Ascending aorta (tissue), 2 donors: ENCODE data around the gene ARMH2. TPM values are rescaled to one million over a fixed set of nuclear protein-coding genes. Genes with fewer than 3 reads are reported as not detected.
"Not testable (repeated sequence)": the region's sequence is repeated elsewhere in the genome, so short reads cannot be mapped to it uniquely, and the experiment has no call there.

Experiments
- DNase-seq, 2 donors: peaks; one replicate each; pipeline ENCODE4 v3.0.0-alpha.2; 2019; ENCODE audit warnings: low spot score in 2 of 2
- H3K27ac ChIP-seq, 2 donors: fragments of 200-600 bp; sonication (generic); one replicate each; pipeline ENCODE4 v1.5.1; 2016 to 2017; ENCODE audit warnings: mild to moderate bottlenecking in 1 of 2
- H3K27me3 ChIP-seq: fragments of 200-600 bp; sonication (generic); one replicate; pipeline ENCODE4 v1.5.1; 2017
- H3K36me3 ChIP-seq, 2 donors: fragments of 200-600 bp; sonication (generic); one replicate each; pipeline ENCODE4 v1.5.1; 2016
- H3K4me1 ChIP-seq, 2 donors: fragments of 200-600 bp; sonication (generic); one replicate each; pipeline ENCODE4 v1.5.1; 2016 to 2017; ENCODE audit warnings: mild to moderate bottlenecking in 1 of 2
- H3K4me3 ChIP-seq, 2 donors: fragments of 200-600 bp; sonication (generic); one replicate each; pipeline ENCODE4 v1.5.1; 2016 to 2017; ENCODE audit warnings: mild to moderate bottlenecking in 1 of 2
- H3K9me3 ChIP-seq, 2 donors: fragments of 200-600 bp; sonication (generic); one replicate each; pipeline ENCODE4 v1.5.1; 2016
- intact Hi-C: fragments of 100-400 bp; cut with DNase I; formaldehyde crosslinking; loops from one replicate; pipeline ENCODE4 v1.15.1; 2023
- total RNA-seq: library from RNA; depleted of rRNA; stranded (reverse); fragments of >200 nt; gene quantifications from one replicate; pipeline ENCODE4 v1.1.0, GENCODE V29; 2016
- TF ChIP-seq, protein P1 (sequence below), 3 experiments: fragments of 200-600 bp in 2 of 3; fragments of 450-650 bp in 1 of 3; sonication (generic) in 2 of 3; IDR thresholded peaks; one replicate each; pipeline ENCODE4 v1.5.1; 2016 to 2019; ENCODE audit warnings: antibody characterized with exemption in 3 of 3, mild to moderate bottlenecking in 1 of 3, moderate library complexity in 1 of 3

The ARMH2 gene
- total RNA-seq, 1 donor from 2014 or later: not detected

DNA sequence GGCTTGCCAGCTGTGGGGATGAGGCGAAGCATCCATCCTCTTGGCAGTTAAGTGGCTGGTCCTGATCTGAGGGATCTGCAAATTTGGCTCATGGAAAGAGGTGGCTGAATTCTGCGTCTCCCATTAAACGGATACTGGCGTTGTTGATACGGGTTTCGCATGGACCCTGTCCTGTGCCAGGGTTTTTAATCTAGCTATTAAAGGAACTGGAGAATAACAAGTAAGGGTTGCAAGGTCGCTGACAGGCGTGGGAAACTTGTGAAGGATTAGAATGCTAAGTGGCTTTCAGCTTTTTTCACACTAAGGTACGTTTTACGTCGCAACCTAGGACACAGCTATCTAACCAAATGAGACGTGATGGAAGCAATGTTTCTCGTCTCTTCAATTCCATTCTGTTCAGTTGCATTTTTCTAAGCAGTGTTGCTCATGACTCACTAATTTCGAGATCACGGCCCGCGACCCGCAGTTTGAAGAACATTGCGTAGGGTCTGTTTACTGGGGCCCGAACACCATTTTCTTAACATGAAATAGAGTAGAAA is 23.1 kb downstream of the ARMH2 start:
- Histone ChIP-seq H3K4me1 (peaks cover 0 to 9% of the 10 kb centered on the region in 2 donors), H3K36me3 (no peaks in the 10 kb centered on the region), H3K9me3 (no peaks in the 10 kb centered on the region), H3K27me3 (no peaks in the 10 kb centered on the region), H3K4me3 (peak overlapping the region; percentile 85 to 98), H3K27ac (peak overlapping the region; percentile 86 to 95)
- intact Hi-C loops: loop anchor here (1.0 kb wide), 1 partner anchor 54 kb away; no protein-coding TSS in a partner anchor
- TF ChIP-seq, protein P1, sequence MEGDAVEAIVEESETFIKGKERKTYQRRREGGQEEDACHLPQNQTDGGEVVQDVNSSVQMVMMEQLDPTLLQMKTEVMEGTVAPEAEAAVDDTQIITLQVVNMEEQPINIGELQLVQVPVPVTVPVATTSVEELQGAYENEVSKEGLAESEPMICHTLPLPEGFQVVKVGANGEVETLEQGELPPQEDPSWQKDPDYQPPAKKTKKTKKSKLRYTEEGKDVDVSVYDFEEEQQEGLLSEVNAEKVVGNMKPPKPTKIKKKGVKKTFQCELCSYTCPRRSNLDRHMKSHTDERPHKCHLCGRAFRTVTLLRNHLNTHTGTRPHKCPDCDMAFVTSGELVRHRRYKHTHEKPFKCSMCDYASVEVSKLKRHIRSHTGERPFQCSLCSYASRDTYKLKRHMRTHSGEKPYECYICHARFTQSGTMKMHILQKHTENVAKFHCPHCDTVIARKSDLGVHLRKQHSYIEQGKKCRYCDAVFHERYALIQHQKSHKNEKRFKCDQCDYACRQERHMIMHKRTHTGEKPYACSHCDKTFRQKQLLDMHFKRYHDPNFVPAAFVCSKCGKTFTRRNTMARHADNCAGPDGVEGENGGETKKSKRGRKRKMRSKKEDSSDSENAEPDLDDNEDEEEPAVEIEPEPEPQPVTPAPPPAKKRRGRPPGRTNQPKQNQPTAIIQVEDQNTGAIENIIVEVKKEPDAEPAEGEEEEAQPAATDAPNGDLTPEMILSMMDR (IDR thresholded peaks at IDR 0.05): no peak
- no peak for DNase-seq

DNA sequence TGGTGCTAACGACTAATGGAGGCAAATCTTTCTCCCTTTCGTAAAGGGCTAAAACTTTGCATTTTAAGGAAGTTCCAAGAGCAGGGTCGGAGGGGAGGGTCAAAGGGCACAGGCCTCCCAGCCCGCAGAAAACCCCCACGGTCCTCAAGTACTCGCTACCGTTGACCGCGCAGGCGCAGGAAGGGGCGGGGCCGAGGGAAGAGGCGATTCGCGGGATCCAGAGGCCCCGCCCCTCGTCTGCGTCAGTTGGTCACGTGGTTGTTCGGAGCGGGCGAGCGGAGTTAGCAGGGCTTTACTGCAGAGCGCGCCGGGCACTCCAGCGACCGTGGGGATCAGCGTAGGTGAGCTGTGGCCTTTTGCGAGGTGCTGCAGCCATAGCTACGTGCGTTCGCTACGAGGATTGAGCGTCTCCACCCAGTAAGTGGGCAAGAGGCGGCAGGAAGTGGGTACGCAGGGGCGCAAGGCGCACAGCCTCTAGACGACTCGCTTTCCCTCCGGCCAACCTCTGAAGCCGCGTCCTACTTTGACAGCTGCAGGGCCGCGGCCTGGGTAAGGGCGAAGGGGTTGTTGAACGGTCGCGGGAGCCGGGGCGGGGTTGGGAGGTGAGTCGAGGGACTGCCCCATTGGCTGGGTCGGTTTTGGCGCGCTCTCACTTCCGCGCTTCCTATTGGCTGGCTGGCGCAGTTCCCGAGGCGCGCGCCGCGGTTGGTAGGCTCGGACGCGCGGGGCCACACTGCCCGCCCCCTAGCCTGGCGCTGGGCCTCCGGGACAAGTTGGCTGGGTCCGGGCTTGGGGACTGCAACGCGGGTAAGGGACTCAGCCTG is 23.8 kb downstream of the ARMH2 start, which contains the start of gene GMNN:
Gene GMNN (plus strand): TSS at position 242 of the 824 bp plus-strand sequence. CDS start 2,310 bp downstream, outside the sequence.
- Histone ChIP-seq H3K4me1 (peaks cover 0 to 9% of the 10 kb centered on the region in 2 donors), H3K27me3 (no peaks in the 10 kb centered on the region), H3K9me3 (no peaks in the 10 kb centered on the region), H3K4me3 (peak within 1 kb of the TSS; percentile 85 to 98), H3K36me3 (no peaks in the 10 kb centered on the region), H3K27ac (peak within 1 kb of the TSS; percentile 86 to 95)
- peak; percentile 81 to 98 for DNase-seq
- intact Hi-C loops: loop anchor here (1.0 to 5.0 kb wide), 2 partner anchors 54 to 108 kb away; partner anchors contain the start of genes ACOT13 and TDP2
- TF ChIP-seq, protein P1 (IDR thresholded peaks at IDR 0.05): no peak

DNA sequence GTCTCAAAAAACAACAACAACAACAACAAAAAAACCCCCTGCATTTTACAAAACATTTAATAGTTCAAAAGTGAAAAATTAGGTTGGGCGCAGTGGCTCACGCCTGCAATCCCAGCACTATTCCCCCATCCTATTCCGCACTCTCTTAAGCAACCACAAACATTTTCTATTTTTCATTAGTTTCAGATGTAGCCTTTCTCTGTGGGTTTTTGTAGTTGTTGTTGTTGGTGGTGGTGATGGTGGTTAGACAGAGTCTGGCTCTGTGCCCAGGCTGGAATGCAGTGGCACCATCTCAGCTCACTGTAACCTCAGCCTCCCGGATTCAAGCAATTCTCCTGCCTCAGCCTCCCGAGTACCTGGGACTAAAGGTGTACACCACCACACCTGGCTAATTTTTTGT is 30.4 kb downstream of the ARMH2 start:
- intact Hi-C loops: no loop called here
- Histone ChIP-seq H3K4me1 (no peaks in the 10 kb centered on the region), H3K4me3 (no peak overlapping the region), H3K27ac (no peak overlapping the region), H3K27me3 (no peaks in the 10 kb centered on the region), H3K36me3 (no peaks in the 10 kb centered on the region), H3K9me3 (no peaks in the 10 kb centered on the region)
- DNase-seq: no peak
- TF ChIP-seq, protein P1 (IDR thresholded peaks at IDR 0.05): no peak

DNA sequence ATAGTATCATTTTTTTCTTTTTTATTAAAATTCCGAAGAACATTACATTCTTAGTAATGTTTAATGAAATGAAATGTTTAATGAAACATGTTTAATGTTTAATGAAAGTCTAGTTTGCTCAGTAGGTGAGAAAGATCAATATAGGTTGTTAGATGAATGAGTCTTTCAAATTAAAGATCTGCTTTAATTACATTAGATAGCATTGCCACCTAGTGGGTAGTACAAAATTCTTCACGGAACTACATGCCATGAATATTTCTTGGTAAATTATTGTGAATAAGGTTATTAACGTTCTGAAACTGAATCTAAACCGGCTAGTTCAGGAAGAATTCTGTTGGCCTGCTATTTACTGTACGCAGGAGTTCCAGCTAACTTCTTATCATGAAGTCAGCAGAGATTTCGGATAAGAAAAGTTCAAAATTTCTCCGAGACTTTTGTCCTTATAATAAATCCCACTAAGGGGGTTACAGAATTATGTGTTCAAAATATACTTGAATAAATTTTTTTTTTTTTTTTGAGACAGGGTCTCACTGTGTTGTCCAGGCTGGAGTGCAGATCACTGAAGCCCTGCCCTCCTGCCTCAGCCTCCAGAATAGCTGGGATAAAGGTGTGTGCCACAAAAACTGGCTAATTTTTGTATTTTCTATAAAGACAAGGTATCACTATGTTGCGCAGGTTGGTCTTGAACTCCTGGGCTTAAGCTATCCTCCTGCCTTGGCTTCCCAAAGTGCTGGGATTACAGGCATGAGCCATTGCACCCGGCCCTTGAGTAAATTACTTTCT is 31.8 kb downstream of the ARMH2 start:
- Histone ChIP-seq H3K27ac (no peak overlapping the region), H3K27me3 (no peaks in the 10 kb centered on the region), H3K9me3 (no peaks in the 10 kb centered on the region), H3K36me3 (no peaks in the 10 kb centered on the region), H3K4me3 (no peak overlapping the region), H3K4me1 (no peaks in the 10 kb centered on the region)
- no peak for DNase-seq
- intact Hi-C loops: loop anchor here (1.0 kb wide), 1 partner anchor 184 kb away; no protein-coding TSS in a partner anchor
- TF ChIP-seq, protein P1 (IDR thresholded peaks at IDR 0.05): peak in 2 of 3 experiments; percentile 10 to 45

DNA sequence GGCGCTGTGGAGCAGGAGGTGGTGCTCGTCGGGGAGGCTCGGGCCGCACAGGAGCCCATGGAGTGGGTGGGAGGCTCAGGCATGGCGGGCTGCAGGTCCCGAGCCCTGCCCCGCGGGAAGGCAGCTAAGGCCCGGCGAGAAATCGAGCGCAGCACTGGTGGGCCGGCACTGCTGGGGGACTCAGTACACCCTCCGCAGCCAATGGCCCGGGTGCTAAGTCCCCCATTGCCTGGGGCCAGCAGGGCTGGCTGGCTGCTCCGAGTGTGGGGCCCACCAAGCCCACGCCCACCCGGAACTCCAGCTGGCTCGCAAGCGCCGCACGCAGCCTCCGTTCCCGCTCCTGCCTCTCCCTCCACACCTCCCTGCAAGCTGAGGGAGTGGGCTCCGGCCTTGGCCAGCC is 32.7 kb downstream of the ARMH2 start:
- H3K4me1 ChIP-seq, H3K4me3 ChIP-seq, H3K27ac ChIP-seq, H3K9me3 ChIP-seq, H3K27me3 ChIP-seq, H3K36me3 ChIP-seq, DNase-seq: not testable (repeated sequence)
- intact Hi-C loops: loop anchor here (1.0 kb wide), 1 partner anchor 183 kb away; no protein-coding TSS in a partner anchor

DNA sequence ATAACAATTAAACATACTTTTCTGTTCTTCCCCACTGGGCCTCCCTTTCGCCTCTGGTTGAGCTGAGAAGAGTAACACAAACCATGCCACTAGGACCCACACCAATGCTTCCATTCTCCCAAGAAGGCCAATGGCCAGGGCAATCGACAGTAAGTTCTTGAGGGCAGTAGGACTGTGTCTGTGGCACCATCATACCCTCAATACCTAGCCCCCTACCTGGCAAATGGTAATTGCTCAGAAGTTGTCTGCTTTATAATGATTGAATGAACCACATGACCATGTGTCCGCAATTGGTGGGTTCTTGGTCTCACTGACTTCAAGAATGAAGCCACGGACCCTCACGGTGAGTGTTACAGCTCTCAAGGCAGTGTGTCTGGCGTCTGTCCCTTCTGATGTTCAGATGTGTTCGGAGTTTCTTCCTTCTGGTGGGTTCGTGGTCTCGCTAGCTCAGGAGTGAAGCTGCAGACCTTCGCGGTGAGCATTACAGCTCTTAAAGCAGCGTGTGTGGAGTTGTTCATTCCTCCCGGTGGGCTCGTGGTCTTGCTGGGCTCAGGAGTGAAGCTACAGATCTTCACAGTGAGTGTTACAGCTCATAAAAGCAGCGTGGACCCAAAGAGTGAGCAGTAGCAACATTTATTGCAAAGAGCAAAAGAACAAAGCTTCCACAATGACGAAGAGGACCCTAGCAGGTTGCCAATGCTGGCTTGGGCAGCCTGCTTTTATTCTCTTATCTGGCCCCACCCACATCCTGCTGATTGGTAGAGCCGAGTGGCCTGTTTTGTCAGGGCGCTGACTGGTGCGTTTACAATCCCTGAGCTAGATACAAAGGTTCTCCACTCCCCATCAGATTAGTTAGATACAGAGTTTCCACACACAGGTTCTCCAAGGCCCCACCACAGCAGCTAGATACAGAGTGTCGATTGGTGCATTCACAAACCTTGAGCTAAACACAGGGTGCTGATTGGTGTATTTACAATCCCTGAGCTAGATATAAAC is 33.6 kb downstream of the ARMH2 start:
- H3K27me3 ChIP-seq, DNase-seq, H3K27ac ChIP-seq, H3K9me3 ChIP-seq, intact Hi-C loops, H3K4me1 ChIP-seq, H3K4me3 ChIP-seq, H3K36me3 ChIP-seq: not testable (repeated sequence)
